Astrocyte of the spinal cord (primary cell): ENCODE data around the gene HOXA1.
A peak's percentile ranks its signal among the peaks of the same experiment; 100 is the strongest.

ENCODE experiments used
- DNase-seq: peaks from one replicate; pipeline ENCODE4 v3.0.0; 2011; ENCODE audit warnings: low read depth, low spot score
- H3K4me3 ChIP-seq: 2 replicates; pipeline ENCODE4 v1.5.1; 2011; ENCODE audit warnings: low read depth, mild to moderate bottlenecking, low read length, moderate library complexity
- in situ Hi-C: cut with HindIII; loops from 2 replicates; pipeline ENCODE4 v1.10.0; 2017; ENCODE audit warnings: low sequenced_read_pairs
- TF ChIP-seq, protein P1 (sequence below): IDR thresholded peaks from 2 replicates; pipeline ENCODE4 v1.5.1; 2012; ENCODE audit warnings: low read depth, mild to moderate bottlenecking, low read length, inconsistent platforms

HOXA1 gene

DNA sequence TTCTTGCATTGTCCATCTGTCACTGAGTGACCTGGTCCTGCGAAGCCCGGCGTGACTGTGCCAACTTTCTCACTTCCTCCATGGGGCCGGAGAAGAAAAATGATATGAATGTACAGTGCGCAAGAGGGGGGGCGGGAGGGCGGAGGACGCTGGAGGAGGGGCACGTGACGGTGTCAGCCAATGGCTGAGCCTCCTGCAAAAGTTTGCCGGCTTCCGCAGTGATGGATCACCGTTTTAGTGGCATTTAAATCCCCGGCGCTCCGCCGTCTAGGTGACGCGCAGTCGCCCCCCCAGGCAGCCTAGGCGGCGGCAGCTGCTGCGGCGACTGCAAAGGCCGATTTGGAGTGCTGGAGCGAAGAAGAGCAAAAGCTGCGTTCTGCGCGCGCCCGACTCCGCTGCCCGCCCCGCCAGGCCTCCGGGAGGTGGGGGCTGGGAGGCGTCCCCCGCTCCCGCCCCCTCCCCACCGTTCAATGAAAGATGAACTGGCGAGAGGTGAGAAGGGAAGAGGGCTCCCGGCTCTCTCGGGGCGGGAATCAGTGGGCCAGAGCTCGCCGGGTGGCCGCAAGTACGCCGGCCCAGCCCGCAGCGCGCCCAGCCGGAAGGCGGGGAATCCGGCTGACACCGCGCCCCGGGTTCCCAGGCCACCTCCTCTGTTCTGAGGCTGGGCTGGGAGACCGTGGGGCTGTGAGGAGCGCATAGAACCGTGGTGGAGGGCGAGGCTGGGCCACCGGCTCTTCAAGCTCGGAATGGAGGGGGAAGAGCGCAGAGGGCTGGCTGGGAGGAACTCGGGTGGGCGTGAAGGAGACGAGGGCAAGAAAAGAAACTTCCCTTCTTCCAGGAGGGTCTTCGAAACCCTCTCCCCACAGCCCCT, at the start of gene HOXA1:
Gene HOXA1 (minus strand): TSS at position 104 of the 871 bp plus-strand sequence. CDS start 88 bp downstream, at position 16.
- TF ChIP-seq, protein P1, sequence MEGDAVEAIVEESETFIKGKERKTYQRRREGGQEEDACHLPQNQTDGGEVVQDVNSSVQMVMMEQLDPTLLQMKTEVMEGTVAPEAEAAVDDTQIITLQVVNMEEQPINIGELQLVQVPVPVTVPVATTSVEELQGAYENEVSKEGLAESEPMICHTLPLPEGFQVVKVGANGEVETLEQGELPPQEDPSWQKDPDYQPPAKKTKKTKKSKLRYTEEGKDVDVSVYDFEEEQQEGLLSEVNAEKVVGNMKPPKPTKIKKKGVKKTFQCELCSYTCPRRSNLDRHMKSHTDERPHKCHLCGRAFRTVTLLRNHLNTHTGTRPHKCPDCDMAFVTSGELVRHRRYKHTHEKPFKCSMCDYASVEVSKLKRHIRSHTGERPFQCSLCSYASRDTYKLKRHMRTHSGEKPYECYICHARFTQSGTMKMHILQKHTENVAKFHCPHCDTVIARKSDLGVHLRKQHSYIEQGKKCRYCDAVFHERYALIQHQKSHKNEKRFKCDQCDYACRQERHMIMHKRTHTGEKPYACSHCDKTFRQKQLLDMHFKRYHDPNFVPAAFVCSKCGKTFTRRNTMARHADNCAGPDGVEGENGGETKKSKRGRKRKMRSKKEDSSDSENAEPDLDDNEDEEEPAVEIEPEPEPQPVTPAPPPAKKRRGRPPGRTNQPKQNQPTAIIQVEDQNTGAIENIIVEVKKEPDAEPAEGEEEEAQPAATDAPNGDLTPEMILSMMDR, result no peak
- peak within 1 kb of the TSS; percentile 93 for H3K4me3 ChIP-seq
- DNase-seq, result peak; percentile 96
- in situ Hi-C loops, result no loop called here

DNA sequence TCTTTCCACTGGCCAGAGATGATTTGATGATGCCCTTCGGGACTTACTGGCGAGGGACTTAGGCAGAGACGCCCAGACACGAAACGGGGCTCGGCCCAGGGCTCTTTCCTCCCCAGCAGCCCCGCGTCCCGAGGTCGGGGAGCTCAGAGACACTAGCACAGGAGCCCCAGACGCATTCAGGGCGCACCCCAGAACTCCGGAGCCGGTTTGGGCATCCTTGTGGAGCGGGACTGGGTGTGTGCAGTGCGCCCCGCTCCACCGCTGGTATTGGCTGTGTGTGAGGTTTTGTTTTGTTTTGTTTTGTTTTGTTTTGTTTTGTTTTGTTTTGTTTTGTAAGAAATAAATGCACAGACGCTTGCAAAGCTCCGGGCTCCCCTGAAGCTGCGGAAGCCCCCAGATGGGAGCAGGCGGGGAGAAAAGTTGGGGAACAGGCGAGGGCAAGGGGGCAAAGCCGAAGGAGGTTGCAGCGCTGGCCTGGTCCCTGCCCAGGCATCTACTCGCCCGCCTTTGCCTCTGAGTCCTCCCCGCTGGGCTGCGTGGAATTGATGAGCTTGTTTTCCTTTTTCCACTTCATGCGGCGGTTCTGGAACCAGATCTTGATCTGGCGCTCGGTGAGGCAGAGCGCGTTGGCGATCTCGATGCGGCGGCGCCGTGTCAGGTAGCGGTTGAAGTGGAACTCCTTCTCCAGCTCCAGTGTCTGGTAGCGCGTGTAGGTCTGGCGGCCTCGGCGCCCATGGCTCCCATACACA, 49.5 kb upstream of the HOXA1 start:
- no peak for DNase-seq
- in situ Hi-C loops, result no loop called here
- peak overlapping the region; percentile 69 for H3K4me3 ChIP-seq
- TF ChIP-seq, protein P1, result no peak

DNA sequence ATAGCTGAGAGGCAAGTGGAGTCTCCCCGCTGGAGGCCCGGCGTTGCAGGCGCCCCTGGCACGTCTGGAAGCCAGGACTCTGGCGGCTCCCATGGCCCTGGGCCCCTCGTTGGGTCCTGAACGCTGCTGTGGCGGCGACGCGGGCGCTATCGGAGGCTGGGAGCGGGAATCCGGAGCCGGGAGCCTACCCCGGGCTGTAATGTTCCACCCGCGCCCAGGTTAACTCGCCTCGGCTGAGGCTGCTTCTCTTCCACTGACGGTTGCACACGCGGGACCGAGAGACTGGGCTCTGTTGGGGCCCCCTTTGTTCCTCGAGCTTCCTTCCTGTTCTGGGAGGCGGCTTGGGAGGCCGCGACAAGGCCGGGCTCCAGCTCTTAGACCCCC, 49.0 kb upstream of the HOXA1 start:
- peak overlapping the region; percentile 69 for H3K4me3 ChIP-seq
- TF ChIP-seq, protein P1, result no peak
- in situ Hi-C loops, result no loop called here
- no peak for DNase-seq

DNA sequence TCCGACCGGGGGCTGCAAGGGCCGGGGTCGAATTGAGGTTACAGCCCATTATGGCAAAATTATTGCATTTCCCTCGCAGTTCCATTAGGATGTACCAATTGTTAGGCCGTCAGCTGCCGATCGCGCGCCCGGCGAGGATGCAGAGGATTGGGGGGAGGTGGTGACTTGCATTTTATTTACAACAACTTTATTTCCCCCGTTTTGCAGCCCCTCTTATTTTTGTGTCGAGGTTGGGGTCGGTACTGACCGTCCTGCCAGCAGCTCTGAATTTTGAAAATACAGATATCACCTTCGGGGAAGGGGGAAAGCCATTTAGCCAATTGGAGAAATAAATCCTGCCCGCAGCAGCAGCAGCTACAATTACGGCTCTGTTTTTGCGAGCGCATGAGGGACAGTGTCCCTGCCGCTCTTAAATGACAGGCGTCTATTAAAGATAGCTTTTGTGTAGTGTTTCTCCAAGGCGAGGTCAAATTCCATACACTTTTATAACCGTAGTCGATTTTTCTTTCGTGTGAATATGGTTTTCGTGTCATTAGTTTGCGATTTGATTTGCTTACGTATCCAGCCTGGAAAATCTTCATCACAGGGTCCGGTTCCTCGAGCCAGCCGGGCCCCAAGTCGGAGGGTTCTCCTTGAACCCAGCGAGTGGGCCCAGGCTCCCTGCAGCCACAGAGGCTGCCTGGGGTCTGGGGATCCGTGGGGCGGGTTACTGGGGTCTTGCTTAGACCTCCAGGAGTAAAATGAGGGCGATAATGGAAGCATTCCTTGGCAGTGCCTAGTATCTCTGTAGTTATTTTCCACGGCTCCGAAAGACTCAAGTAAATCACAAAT, 48.4 kb upstream of the HOXA1 start:
- in situ Hi-C loops, result no loop called here
- H3K4me3 ChIP-seq, result peak overlapping the region; percentile 69
- TF ChIP-seq, protein P1, result no peak
- DNase-seq, result peak; percentile 74

DNA sequence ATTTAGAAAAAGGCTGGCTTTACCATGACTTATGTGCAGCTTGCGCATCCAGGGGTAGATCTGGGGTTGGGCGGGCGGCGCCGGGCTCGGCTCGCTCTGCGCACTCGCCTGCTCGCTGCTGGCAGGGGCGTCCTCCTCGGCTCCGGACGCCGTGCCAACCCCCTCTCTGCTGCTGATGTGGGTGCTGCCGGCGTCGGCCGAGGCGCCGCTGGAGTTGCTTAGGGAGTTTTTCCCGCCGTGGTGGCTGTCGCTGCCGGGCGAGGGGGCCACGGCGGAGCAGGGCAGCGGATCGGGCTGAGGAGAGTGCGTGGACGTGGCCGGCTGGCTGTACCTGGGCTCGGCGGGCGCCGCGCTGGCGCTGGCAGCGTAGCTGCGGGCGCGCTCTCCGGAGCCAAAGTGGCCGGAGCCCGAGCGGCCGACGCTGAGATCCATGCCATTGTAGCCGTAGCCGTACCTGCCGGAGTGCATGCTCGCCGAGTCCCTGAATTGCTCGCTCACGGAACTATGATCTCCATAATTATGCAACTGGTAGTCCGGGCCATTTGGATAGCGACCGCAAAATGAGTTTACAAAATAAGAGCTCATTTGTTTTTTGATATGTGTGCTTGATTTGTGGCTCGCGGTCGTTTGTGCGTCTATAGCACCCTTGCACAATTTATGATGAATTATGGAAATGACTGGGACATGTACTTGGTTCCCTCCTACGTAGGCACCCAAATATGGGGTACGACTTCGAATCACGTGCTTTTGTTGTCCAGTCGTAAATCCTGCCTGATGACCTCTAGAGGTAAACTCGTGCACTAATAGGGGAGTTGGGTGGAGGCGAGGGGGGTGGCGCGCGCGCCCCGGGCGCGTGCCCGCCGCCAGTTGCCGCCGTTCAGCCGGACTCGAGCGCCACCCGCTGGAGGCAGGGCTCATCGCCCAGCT, 47.5 kb upstream of the HOXA1 start, which contains the start of gene HOXA5:
Gene HOXA5 (minus strand): TSS at position 659 of the 927 bp plus-strand sequence. CDS start 74 bp downstream, at position 585.
- in situ Hi-C loops, result no loop called here
- TF ChIP-seq, protein P1, result peak; percentile 83
- peak; percentile 99 for DNase-seq
- H3K4me3 ChIP-seq, result peak within 1 kb of the TSS; percentile 69
